Measurements from ENCODE around the gene GGT1. TPM values are rescaled to one million over a fixed set of nuclear protein-coding genes. Genes with fewer than 3 reads are reported as not detected.
"Not testable (repeated sequence)": the region's sequence is repeated elsewhere in the genome, so short reads cannot be mapped to it uniquely, and the experiment has no call there.

Gene GGT1
- total RNA-seq, 1 donor from 2014 or later, result 0.52 TPM

DNA sequence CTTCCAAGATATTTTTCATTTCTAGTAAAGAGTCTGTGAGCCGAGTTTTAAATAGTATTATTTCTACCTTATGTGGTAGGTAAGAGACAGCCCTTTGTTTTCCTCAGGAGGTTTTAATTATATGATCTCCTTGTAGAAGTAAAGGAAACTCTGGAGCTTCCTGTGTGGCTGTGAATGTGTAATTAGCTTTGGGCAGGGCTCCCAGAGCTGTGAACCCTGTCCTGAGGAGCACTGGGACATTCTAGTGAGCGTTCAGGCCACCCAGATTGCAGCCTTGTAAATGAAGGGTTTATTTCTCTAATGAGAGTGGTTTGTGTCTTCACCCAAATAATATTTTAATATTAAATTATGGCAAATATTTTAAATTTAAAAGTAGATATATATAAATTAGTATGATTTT is 69.5 kb downstream of the GGT1 start:
- H3K4me3 ChIP-seq (ENCODE audit: low read length in 3 of 3); H3K4me1 ChIP-seq (ENCODE audit: control insufficient read depth in 3 of 3, insufficient read depth in 3 of 3, low read length in 3 of 3); H3K27ac ChIP-seq (ENCODE audit: low read depth, low read length); H3K9me3 ChIP-seq (ENCODE audit: control insufficient read depth in 3 of 3, low read length in 3 of 3); H3K27me3 ChIP-seq (ENCODE audit: control insufficient read depth in 3 of 3, insufficient read depth in 3 of 3, low read length in 3 of 3); H3K36me3 ChIP-seq (ENCODE audit: control insufficient read depth in 3 of 3, insufficient read depth in 3 of 3, low read length in 3 of 3); H3K9ac ChIP-seq (ENCODE audit: low read depth in 1 of 3, low read length in 3 of 3): not testable (repeated sequence)

Other genes starting within 250 kb of the GGT1 start
- 10.4 TPM for gene ADORA2A, start 175.6 kb upstream of the GGT1 start, total RNA-seq
- 0.52 TPM for gene UPB1, start 107.9 kb upstream of the GGT1 start, total RNA-seq
- gene GUCD1, start 48.1 kb upstream of the GGT1 start, total RNA-seq, result 64.7 TPM
- gene SNRPD3, start 47.2 kb upstream of the GGT1 start, total RNA-seq, result 78.8 TPM
- gene LRRC75B, start 10.1 kb upstream of the GGT1 start, total RNA-seq, result 1.6 TPM
- gene PIWIL3, start 171.5 kb downstream of the GGT1 start, total RNA-seq, result not detected
- under 0.01 TPM for gene SGSM1, start 203.0 kb downstream of the GGT1 start, total RNA-seq

All from skeletal muscle tissue (tissue), 4 donors.